Measurements from ENCODE around the gene TNFAIP2.

TNFAIP2 gene

DNA sequence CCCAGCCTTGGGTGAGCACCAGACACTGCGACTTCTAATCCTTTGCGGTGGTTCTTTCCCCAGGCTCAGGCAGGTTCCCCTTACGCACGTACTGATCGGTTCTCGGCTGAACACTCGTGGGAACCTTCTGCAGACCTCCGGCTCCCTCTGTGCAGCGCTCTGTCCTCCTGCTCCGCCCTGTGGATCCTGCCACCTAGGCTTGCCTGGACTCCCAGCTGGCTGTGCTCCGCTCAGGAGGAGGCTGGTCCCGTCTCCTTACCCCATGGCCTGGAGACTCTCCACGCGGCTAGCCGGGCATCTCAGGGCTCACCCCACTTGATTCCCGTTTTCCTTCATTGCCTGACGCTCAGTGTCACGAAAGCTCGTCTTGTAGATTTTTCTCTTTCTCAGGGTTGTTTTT lies 34.7 kb downstream of the TNFAIP2 start:
- Histone ChIP-seq H3K27me3 (ENCODE audit: insufficient read depth, poor library complexity, severe bottlenecking) (no peaks in the 10 kb centered on the region), H3K9me3 (ENCODE audit: severe bottlenecking) (no peaks in the 10 kb centered on the region), H3K4me1 (ENCODE audit: insufficient read depth, poor library complexity, severe bottlenecking) (peaks cover 12% of the 10 kb centered on the region), H3K27ac (ENCODE audit: poor library complexity, severe bottlenecking) (no peak overlapping the region), H3K36me3 (ENCODE audit: low read depth) (no peaks in the 10 kb centered on the region), H3K4me3 (ENCODE audit: severe bottlenecking) (no peak overlapping the region)
- no peak for DNase-seq (ENCODE audit: low spot score)
- no peak for ATAC-seq (ENCODE audit: low read depth)
- TF ChIP-seq, protein P1, sequence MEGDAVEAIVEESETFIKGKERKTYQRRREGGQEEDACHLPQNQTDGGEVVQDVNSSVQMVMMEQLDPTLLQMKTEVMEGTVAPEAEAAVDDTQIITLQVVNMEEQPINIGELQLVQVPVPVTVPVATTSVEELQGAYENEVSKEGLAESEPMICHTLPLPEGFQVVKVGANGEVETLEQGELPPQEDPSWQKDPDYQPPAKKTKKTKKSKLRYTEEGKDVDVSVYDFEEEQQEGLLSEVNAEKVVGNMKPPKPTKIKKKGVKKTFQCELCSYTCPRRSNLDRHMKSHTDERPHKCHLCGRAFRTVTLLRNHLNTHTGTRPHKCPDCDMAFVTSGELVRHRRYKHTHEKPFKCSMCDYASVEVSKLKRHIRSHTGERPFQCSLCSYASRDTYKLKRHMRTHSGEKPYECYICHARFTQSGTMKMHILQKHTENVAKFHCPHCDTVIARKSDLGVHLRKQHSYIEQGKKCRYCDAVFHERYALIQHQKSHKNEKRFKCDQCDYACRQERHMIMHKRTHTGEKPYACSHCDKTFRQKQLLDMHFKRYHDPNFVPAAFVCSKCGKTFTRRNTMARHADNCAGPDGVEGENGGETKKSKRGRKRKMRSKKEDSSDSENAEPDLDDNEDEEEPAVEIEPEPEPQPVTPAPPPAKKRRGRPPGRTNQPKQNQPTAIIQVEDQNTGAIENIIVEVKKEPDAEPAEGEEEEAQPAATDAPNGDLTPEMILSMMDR (IDR thresholded peaks at IDR 0.05; ENCODE audit: poor library complexity, severe bottlenecking): no peak

DNA sequence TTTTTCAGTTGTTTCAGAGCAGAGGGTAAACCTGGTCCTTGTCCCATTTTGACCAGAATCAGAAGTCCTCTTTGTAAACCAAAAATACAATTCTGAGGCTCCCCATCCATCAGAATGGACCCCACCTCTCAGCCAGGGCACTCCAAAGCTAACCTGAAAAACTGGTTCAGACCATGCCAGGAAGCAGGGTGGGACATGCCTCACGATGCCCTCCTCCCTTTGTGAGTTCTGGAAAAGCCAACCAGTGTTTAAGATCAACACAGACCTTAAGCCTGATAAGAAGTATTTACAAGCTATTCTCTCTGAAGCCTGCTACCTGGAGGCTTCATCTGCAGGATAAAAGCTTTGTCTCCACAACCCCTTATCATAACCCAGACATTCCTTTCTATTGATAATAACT lies 35.4 kb downstream of the TNFAIP2 start:
- Histone ChIP-seq H3K36me3 (ENCODE audit: low read depth) (no peaks in the 10 kb centered on the region), H3K27ac (ENCODE audit: poor library complexity, severe bottlenecking) (no peak overlapping the region), H3K4me3 (ENCODE audit: severe bottlenecking) (no peak overlapping the region), H3K9me3 (ENCODE audit: severe bottlenecking) (no peaks in the 10 kb centered on the region), H3K4me1 (ENCODE audit: insufficient read depth, poor library complexity, severe bottlenecking) (peaks cover 12% of the 10 kb centered on the region), H3K27me3 (ENCODE audit: insufficient read depth, poor library complexity, severe bottlenecking) (no peaks in the 10 kb centered on the region)
- DNase-seq (ENCODE audit: low spot score): no peak
- TF ChIP-seq, protein P1 (IDR thresholded peaks at IDR 0.05; ENCODE audit: poor library complexity, severe bottlenecking): no peak
- ATAC-seq (ENCODE audit: low read depth): no peak

DNA sequence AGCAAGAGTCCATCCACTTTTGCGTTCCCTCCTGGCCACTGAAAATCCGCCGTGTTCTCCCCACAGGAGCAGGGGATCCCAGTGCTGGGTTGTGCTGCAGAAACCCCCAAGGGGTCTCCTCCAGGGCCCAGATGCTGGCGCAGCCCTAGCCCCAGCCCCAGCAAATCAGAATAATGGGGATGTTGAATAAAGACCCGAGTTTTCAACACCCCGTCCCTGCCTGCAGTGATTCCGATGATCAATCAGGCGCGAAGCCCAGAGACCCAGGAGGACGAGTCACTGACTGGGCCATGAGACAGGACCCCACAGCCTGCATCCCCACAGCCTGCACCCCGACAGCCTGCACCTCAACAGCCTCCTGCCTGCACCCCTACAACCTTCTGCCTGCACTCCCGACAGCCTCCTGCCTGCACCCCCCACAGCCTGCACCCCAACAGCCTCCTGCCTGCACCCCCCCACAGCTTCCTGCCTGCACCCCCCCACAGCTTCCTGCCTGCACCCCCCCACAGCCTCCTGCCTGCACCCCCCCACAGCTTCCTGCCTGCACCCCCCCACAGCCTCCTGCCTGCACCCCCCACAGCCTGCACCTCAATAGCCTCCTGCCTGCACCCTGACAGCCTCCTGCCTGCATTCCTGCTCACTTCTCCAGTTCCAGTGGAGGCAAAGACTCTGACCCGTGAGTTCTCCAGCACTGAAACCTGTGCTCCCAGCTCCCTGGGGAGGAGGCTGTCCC lies 37.2 kb downstream of the TNFAIP2 start:
- TF ChIP-seq, protein P1 (IDR thresholded peaks at IDR 0.05; ENCODE audit: poor library complexity, severe bottlenecking): no peak
- no peak overlapping the region for H3K4me3 ChIP-seq (ENCODE audit: severe bottlenecking)
- no peak overlapping the region for H3K27ac ChIP-seq (ENCODE audit: poor library complexity, severe bottlenecking)
- DNase-seq (ENCODE audit: low spot score) (no peak), ATAC-seq (ENCODE audit: low read depth) (no peak)
- no peaks in the 10 kb centered on the region for H3K9me3 ChIP-seq (ENCODE audit: severe bottlenecking)
- no peaks in the 10 kb centered on the region for H3K36me3 ChIP-seq (ENCODE audit: low read depth)
- peaks cover 4% of the 10 kb centered on the region for H3K4me1 ChIP-seq (ENCODE audit: insufficient read depth, poor library complexity, severe bottlenecking)
- H3K27me3 ChIP-seq (ENCODE audit: insufficient read depth, poor library complexity, severe bottlenecking): no peaks in the 10 kb centered on the region

DNA sequence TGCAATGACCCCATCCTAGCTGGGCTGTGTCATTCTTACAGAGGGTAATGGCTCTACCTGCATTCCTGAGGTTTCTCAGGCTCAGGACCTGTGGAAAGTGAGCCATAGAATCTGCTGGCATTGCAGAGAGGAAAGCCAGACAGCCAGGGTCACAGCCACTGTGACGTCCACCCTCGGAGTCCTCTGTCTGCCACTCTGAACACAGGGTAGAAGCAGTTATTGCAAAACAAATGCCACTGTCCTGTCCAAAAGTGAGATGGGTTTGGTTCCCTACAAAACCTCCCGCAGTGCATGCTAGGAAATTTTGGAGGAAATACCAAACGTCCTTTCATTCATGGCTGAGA lies 37.8 kb downstream of the TNFAIP2 start:
- H3K4me1 ChIP-seq (ENCODE audit: insufficient read depth, poor library complexity, severe bottlenecking): peaks cover 4% of the 10 kb centered on the region
- DNase-seq (ENCODE audit: low spot score) (no peak), ATAC-seq (ENCODE audit: low read depth) (peak; percentile 45; the same call in 2 of the 3 replicates)
- TF ChIP-seq, protein P1 (IDR thresholded peaks at IDR 0.05; ENCODE audit: poor library complexity, severe bottlenecking): no peak
- no peak overlapping the region for H3K27ac ChIP-seq (ENCODE audit: poor library complexity, severe bottlenecking)
- no peak overlapping the region for H3K4me3 ChIP-seq (ENCODE audit: severe bottlenecking)
- no peaks in the 10 kb centered on the region for H3K9me3 ChIP-seq (ENCODE audit: severe bottlenecking)
- H3K27me3 ChIP-seq (ENCODE audit: insufficient read depth, poor library complexity, severe bottlenecking): no peaks in the 10 kb centered on the region
- no peaks in the 10 kb centered on the region for H3K36me3 ChIP-seq (ENCODE audit: low read depth)

DNA sequence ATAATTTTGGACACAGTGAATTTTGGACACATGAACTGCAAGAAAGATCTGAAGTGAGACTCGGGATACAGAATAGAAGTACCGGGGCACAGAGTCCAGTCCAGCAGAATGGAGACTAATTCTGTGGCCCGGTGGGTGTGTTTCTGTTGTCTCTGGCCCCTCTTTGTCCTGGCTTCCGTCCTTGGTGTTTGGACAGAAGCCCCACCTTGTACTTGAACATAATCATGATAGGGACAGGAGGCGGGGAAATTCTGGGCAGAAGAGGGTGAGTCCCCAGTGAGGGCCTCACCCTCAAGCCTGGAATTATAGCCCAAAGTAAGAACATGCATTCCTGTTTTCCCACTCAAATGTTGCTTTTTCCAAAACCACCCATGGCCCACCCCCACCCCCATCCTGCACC lies 39.9 kb downstream of the TNFAIP2 start:
- ATAC-seq (ENCODE audit: low read depth) (no peak), DNase-seq (ENCODE audit: low spot score) (no peak)
- Histone ChIP-seq H3K4me1 (ENCODE audit: insufficient read depth, poor library complexity, severe bottlenecking) (peaks cover 4% of the 10 kb centered on the region), H3K27ac (ENCODE audit: poor library complexity, severe bottlenecking) (no peak overlapping the region), H3K9me3 (ENCODE audit: severe bottlenecking) (no peaks in the 10 kb centered on the region), H3K4me3 (ENCODE audit: severe bottlenecking) (no peak overlapping the region), H3K36me3 (ENCODE audit: low read depth) (no peaks in the 10 kb centered on the region), H3K27me3 (ENCODE audit: insufficient read depth, poor library complexity, severe bottlenecking) (no peaks in the 10 kb centered on the region)
- TF ChIP-seq, protein P1 (IDR thresholded peaks at IDR 0.05; ENCODE audit: poor library complexity, severe bottlenecking): no peak
